ENCODE measurements around the gene DNMT1. TPM values are rescaled to one million over a fixed set of nuclear protein-coding genes. Genes with fewer than 3 reads are reported as not detected.
A peak's percentile ranks its signal among the peaks of the same experiment; 100 is the strongest.

Gene DNMT1
- total and polyA plus RNA-seq, 12 donors, result 11.8 to 36.4 (median 21.6) TPM

GRCh38 chr19:10120538-10121189 lies 74.1 kb downstream of the DNMT1 start:
- intact Hi-C loops (cut with DNase I), result loop anchor here in 2 of 10 donors (2.0 to 10.0 kb wide), 2 partner anchors 74 to 130 kb away; partner anchors contain the start of gene DNMT1 (in 1 of the 2)
- Histone ChIP-seq H3K4me1 (peaks cover 8 to 29% (median 16%) of the 10 kb centered on the region in 9 donors), H3K36me3 (peaks cover 0 to 39% (median 18%) of the 10 kb centered on the region in 9 donors), H3K9me3 (no peaks in the 10 kb centered on the region), H3K4me3 (peak overlapping the region in 3 of 10 donors; percentile 83 to 94 (median 93)), H3K27ac (peak overlapping the region in 2 of 10 donors; percentile 15 to 48), H3K27me3 (no peaks in the 10 kb centered on the region)
- TF ChIP-seq CTCF (IDR thresholded peaks at IDR 0.05), result no peak
- ATAC-seq, result peak in 1 of 8 donors; percentile 30
- WGBS, 2 donors, result 67 to 71% methylated on average over 9 of the region's 9 CpGs
- no peak for DNase-seq

GRCh38 chr19:10118960-10119359 lies 75.8 kb downstream of the DNMT1 start:
- peaks cover 8 to 28% (median 16%) of the 10 kb centered on the region in 9 donors for H3K4me1 ChIP-seq
- DNase-seq (no peak), ATAC-seq (peak in 1 of 8 donors; percentile 3)
- peak overlapping the region in 9 of 10 donors; percentile 73 to 91 (median 84) for H3K27ac ChIP-seq
- WGBS, 2 donors, result 46 to 48% methylated on average over 12 of the region's 12 CpGs
- H3K4me3 ChIP-seq, result peak overlapping the region; percentile 58 to 99 (median 88)
- no peaks in the 10 kb centered on the region for H3K27me3 ChIP-seq
- no peak for TF ChIP-seq CTCF (IDR thresholded peaks at IDR 0.05)
- no peaks in the 10 kb centered on the region for H3K9me3 ChIP-seq
- peaks cover 0 to 50% (median 31%) of the 10 kb centered on the region in 9 donors for H3K36me3 ChIP-seq
- intact Hi-C loops (cut with DNase I), result loop anchor here in 3 of 10 donors (1.0 to 10.0 kb wide), 3 partner anchors 13 to 184 kb away; partner anchors contain the start of genes OLFM2 (in 1 of the 3), PPAN (in 1 of the 3) and S1PR2 (in 1 of the 3)

GRCh38 chr19:10116866-10117616 lies 77.7 kb downstream of the DNMT1 start:
- no peak overlapping the region for H3K4me3 ChIP-seq
- WGBS, 2 donors, result 91 to 92% methylated on average over 21 of the region's 21 CpGs
- peaks cover 8 to 46% (median 21%) of the 10 kb centered on the region in 9 donors for H3K4me1 ChIP-seq
- ATAC-seq, result no peak
- H3K9me3 ChIP-seq, result no peaks in the 10 kb centered on the region
- intact Hi-C loops (cut with DNase I), result loop anchor here in 2 of 10 donors (10.0 kb wide), 2 partner anchors 118 to 182 kb away; partner anchors contain the start of genes OLFM2 (in 1 of the 2) and S1PR2 (in 1 of the 2)
- no peak for DNase-seq
- no peaks in the 10 kb centered on the region for H3K27me3 ChIP-seq
- peaks cover 0 to 56% (median 31%) of the 10 kb centered on the region in 9 donors for H3K36me3 ChIP-seq
- no peak overlapping the region for H3K27ac ChIP-seq
- TF ChIP-seq CTCF (IDR thresholded peaks at IDR 0.05), result no peak
